HL-60 (cell line): ENCODE results near the gene LIMS2.

ENCODE experiments used
- DNase-seq, 2 experiments: peaks; one replicate each; pipeline ENCODE4 v3.0.0-alpha.2; 2010 to 2020; ENCODE audit warnings: low read depth in 1 of 2, low spot score in 1 of 2
- H3K27ac ChIP-seq: fragments of 250-450 bp; sonication (Bioruptor Pico); replicated peaks from 2 replicates; pipeline ENCODE4 v1.5.1; 2020; ENCODE audit warnings: mild to moderate bottlenecking, moderate library complexity
- H3K27me3 ChIP-seq: fragments of 250-450 bp; sonication (Bioruptor Pico); 2 replicates; pipeline ENCODE4 v1.5.1; 2021; ENCODE audit warnings: mild to moderate bottlenecking, moderate library complexity; ENCODE audit not compliant: insufficient read depth, poor library complexity, severe bottlenecking
- H3K4me3 ChIP-seq: replicated peaks from 2 replicates; pipeline ENCODE4 v1.5.1; 2011; ENCODE audit warnings: mild to moderate bottlenecking, control low read depth, low read length; ENCODE audit not compliant: insufficient read depth
- CTCF ChIP-seq: IDR thresholded peaks from one replicate; pipeline ENCODE4 v1.5.1; 2011; ENCODE audit warnings: low read length, control low read depth, inconsistent platforms; ENCODE audit not compliant: insufficient read depth
- GABPA ChIP-seq: IDR thresholded peaks from 2 replicates; pipeline ENCODE4 v1.6.1; 2012; ENCODE audit warnings: low read depth
- POLR2AphosphoS5 ChIP-seq: IDR thresholded peaks from 2 replicates; pipeline ENCODE4 v1.6.1; 2012; ENCODE audit warnings: low read depth
- REST ChIP-seq: IDR thresholded peaks from 2 replicates; pipeline ENCODE4 v1.6.1; 2012; ENCODE audit warnings: low read depth; ENCODE audit not compliant: insufficient replicate concordance
- SPI1 ChIP-seq: IDR thresholded peaks from 2 replicates; pipeline ENCODE4 v1.6.1; 2012; ENCODE audit warnings: low read depth, mild to moderate bottlenecking, borderline replicate concordance

LIMS2 gene

GRCh38 chr2:127683757-127684156, 8.4 kb upstream of the LIMS2 start:
- no peak overlapping the region for H3K4me3 ChIP-seq
- TF ChIP-seq POLR2AphosphoS5 (no peak), CTCF (no peak), REST (no peak), GABPA (no peak), SPI1 (no peak)
- peaks cover 2% of the 10 kb centered on the region for H3K27me3 ChIP-seq
- DNase-seq: no peak
- no peak overlapping the region for H3K27ac ChIP-seq

GRCh38 chr2:127683056-127683455, 7.7 kb upstream of the LIMS2 start:
- Histone ChIP-seq H3K27ac (no peak overlapping the region), H3K4me3 (no peak overlapping the region), H3K27me3 (no peaks in the 10 kb centered on the region)
- TF ChIP-seq GABPA (no peak), POLR2AphosphoS5 (no peak), SPI1 (no peak)
- DNase-seq: no peak

- Histone ChIP-seq H3K27ac (no peak overlapping the region), H3K27me3 (peaks cover 5% of the 10 kb centered on the region), H3K4me3 (no peak overlapping the region)
- TF ChIP-seq REST (no peak), POLR2AphosphoS5 (no peak), GABPA (no peak), SPI1 (no peak), CTCF (no peak)
- no peak for DNase-seq
Observed at GRCh38 chr2:127681976-127682857, 6.9 kb upstream of the LIMS2 start.

- DNase-seq: peak in 1 of 2 experiments; percentile 14
- no peak overlapping the region for H3K4me3 ChIP-seq
- H3K27me3 ChIP-seq: peaks cover 14% of the 10 kb centered on the region
- TF ChIP-seq POLR2AphosphoS5 (no peak), SPI1 (no peak), GABPA (no peak), CTCF (no peak), REST (no peak)
- H3K27ac ChIP-seq: no peak overlapping the region
Observed at GRCh38 chr2:127681288-127681804, 6.0 kb upstream of the LIMS2 start.
